Activated naive CD4-positive, alpha-beta T cell treated with anti-CD3 and anti-CD28 coated beads, Interleukin-2, amount 50 U/mL, for 16 hours (primary cell): ENCODE measurements around the gene YOD1.

Source experiments
- DNase-seq: peaks from one replicate; pipeline ENCODE4 v3.0.0-alpha.2; 2020

The YOD1 gene

DNA sequence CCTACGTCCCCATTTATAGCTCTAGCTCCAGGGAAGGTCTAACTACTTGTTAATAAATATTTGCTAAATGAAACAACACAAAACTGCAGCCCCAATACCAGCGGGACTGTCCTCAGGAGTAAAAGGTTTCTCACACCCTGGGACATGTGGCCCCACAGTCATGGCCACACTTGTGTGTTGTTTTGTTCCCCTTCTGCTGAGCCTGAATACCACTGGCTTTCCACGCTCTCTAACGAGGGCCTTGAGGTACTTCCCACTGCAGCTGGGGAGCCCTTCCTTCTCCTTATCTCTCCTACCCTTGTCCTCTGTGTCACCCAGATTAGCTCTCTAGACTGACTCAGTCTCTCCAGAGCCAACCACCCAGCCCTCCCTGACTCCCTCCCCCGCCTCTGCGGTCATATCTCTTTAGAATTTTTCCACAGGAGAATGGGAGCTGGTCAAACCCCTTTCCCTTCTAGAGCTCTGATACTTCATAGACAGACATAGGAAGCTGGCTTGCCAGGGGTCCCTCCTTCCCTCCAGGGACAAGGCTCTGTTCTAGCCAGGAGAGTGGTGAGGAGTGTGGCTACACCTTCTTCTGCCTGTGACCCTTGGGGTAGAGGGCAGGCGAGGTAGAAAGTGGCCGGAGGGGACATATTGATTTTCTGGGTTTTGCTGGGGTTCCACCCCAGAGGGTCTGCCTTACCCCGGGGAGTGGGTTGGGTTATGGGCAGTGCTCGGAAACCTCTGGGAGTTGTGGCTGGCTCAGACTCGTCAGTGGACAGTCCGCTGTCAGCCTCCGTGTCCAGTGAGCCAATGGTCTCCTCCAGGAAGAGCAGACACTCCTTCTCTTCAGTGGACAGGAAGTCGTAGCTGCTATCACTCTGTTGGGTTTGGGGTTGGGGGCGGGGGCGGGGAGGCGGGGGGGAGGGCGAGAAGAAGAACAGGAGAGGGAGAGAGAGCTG lies 26.5 kb downstream of the YOD1 start:
- no peak for DNase-seq

DNA sequence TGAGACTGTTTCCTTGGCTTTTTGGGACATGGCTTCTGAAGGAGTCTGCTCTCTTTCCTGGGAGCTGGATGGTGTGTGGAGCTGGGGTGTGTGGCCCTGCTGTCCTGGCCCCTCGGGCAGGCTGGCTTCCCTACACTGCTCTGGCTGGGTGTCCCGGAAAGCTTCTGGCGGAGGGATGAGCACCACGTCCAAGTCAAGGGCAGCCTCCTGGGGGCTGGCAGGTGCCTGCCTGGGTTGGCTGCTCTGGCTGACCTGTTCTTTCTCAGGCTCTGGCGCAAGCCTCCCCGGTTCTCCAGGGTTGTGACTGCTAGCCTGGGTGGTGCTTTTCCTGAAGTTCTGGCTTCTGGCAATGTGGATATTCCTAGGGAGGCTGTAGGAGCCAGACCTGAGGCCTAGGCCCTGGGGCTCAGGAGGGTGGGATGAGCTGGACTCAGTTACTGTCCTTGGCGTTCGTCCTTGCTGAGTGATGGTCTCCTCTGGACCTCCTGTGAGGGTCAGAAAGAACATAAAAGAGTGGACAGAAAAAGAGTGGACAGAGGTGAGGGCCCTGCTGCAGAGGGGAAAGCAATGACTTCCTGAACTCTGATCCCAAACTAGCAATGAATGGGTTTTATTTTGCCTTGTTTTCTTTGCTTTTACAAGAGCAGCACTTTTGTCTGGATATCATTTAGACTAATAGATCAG lies 27.9 kb downstream of the YOD1 start:
- no peak for DNase-seq

DNA sequence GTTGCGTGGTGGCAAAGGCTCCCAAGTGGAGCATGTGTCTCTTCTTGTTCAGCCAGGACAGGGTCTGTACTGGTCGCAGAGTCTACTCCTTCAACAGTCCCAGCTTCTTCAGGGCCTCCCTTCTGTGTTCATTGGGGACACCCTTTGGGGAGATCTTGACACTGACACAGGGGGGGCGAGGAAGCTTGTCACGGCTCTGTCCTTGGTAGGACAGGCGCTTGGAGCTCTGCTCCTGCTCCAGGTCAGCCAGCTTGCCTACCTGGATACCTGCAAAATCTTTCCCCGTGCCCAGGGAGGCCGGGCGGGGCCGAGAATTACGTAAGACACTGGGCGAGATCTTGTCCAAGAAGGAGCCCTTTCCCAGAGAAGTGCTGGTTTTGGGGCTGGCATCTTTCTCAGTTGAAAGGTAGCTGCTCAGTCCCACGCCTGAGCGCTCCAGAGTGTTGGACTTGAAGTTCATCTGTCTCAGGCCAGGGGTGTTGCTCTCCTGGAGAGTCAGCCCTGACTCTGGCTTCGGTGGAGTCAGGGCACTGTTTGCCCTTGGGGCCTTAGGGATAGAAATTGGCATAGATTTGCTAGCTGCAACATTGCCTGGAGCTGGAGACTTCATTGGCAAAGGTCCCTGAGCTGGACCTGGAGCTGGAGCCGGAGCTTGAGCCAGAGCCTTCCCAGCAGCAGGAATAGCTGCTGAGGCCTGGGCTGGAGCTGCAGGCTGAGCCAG lies 29.0 kb downstream of the YOD1 start:
- no peak for DNase-seq

DNA sequence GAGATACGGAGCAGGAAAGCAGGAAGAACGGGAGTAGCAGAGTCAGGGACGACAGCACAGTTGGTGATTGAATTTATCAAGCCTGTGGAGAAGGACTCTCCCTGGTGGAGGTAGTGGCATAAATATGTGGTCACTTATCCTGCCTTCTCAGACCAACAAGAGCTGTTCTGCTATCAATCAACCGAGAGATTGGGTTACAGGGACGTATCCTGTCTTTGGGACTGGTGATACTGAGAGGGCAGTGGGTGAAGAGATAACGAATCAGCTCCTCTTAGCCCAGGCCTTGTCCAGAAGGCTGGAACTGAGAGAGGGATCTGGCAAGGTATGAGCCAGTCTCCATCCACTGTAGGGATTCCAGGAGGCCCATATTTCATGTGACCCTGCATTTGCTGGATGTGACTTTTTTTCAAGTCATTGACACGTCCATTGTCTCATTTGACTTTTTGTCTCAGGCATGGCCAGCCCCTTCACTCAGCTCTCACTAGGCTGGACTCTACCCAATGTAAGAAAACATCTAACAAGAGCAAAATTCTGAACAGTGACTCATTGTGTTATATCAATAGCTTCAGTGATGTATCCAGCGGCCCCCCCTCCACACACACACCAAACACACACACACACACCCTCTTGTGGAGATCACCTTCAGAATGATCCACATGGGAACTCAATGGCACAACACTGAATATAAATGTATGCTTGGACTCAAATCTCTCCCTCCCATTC lies 29.7 kb downstream of the YOD1 start:
- DNase-seq: no peak

DNA sequence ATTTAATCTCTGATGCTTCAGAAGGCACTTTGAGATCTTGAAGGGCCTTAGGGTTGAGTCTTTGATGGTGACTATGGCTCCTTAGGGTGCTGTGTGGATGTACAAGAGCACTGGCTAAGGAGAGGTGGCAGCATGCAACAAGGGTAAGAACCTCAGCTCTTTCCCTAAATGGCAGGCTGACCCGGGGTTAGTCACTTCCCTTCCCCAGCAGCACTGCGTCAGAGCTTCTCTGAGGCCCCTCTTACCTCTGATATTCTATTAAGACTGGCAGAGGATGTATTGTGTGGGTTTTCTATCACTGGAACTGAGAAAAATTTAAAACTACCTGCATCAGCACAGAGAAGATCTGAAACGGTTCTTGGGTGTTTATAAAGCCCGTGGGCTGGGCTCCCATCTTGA lies 30.3 kb downstream of the YOD1 start:
- DNase-seq: no peak

GRCh38 chr1:207020065-207020708 lies 30.8 kb downstream of the YOD1 start:
- no peak for DNase-seq

DNA sequence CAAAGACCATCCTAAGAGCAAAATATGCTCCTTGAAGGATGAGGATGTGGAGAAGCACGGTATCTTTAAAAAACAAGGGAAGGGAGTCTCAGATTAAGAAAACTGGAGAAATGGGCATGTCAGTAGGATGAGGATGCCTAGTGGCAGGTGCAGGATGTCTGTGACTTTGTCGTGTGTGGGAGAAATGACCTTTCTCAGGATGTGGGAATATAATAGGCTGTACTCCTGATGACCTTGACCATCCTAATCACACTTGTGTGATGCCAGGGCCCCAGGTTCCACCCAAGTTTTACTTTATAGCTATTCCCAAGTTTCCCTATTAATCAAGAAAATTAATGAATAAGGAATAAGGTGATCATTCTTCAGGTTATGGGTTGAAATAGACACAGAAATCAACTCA lies 31.3 kb downstream of the YOD1 start:
- DNase-seq: no peak

DNA sequence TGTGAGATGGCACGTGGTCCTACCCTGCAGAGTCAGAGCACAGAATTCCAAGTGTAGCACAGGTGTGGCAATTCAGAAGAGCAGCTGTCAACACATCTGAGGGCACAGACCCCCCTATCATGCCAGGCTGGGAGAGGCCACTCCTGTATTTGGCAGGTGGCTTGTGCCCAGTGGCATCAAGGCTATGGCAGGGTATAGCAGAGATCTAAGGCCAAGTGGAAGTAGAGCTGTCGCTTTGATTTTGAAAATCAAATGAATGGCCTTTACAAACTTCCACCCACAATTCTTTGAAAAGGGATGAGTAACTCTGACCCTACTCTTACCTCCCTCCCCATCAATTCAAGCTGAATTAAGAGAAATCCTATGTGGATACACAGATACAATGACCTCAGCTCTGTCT lies 31.8 kb downstream of the YOD1 start:
- no peak for DNase-seq

- DNase-seq: no peak
These were observed 32.3 kb downstream of the YOD1 start for GRCh38 chr1:207018707-207019106.

DNA sequence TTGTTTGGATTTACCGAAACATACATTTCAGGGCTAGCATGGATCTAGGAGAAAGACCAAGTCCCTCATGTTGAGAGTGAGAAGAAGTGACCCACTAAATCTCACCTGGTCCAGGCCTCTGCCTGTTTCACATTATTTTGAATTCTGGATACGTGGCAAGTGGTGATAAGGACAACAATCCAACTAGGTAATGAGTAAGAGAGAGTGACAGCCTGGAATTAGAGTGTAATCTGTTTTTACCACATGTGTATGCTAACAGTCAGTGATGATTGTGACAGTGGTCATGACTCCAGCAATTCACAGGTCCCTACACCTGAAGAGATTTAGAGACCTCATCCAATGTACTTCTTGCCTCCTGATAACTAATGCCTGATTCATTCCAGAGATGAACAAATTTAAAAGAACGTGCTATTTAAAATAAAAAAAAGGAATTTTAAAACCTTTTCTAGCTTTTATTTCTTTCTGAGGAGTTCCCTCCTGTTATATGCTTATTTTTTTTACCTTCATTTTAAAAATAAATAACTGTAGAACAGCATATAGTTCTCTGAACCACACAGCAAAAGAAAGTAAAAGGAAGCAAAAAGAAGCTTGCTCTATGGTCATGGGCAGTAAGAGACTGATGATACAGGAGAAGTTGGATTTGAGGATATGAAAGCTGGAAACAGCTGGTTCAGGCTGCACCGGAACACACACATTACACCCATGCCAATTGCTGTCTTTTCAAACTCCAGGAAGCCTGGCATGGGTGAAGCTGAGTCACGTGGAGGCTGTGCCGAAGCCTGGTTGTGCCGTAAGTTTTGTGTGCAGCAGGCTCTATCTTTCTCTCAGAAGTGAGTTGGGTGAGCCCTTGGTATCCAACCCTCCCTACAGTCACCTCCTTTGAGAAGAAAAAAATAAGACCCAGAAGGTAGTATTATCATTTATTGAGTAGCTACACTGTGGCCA lies 33.1 kb downstream of the YOD1 start:
- DNase-seq: no peak

GRCh38 chr1:207015791-207016190 lies 35.2 kb downstream of the YOD1 start:
- no peak for DNase-seq

DNA sequence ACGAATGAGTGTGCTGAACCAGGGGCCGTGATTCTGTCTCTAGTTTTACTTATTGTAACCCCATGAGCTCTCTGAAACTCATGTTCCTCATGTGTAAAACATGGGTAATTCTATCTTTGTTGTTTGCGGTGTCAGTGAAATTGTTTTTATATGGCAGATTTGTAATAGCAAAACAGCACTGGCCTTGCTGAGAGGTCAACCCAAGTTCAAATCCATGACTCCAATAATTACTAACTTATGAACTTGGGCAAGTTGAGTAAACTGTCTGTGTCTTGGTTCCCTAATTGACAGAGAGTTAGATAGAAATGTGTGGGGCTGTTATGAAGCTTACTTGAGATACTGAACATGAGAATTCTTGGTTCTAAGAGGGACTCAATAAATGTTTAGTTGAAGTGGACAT lies 36.3 kb downstream of the YOD1 start:
- no peak for DNase-seq

DNA sequence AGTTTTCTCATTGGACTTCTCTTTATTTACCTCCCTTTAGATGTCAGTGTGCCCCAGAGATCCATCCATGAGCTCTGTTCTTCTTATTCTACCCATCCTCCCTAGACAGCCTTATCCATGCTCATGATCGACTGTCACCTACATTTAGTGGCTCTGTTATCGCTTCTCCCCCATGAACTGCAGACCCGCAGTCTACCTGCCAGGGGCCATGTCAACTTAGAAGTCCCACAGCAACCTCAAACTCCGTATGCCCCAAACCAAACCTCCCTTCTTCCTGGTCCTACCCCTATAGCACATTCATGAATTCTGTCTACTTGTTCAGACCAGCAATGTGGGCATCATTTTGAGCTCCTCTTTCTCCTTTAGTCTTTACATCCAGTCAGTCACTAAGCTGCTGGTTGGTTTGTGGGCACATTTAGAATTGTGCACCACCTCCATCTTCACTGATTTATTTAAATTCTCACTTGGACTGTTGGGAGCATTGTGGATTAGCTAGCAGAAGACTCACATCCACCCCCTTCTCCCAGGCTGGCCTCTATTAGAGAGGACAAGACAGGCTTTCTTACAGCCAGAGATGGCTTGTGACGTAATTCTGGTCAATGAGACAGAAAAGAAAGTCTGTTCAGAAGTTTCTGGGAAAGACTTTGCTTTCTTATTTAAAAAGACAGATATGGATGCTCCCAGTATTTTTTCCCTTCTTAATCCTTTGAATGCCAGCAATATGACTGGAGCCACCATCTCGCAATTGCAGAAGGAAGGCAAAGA lies 37.5 kb downstream of the YOD1 start:
- no peak for DNase-seq

DNA sequence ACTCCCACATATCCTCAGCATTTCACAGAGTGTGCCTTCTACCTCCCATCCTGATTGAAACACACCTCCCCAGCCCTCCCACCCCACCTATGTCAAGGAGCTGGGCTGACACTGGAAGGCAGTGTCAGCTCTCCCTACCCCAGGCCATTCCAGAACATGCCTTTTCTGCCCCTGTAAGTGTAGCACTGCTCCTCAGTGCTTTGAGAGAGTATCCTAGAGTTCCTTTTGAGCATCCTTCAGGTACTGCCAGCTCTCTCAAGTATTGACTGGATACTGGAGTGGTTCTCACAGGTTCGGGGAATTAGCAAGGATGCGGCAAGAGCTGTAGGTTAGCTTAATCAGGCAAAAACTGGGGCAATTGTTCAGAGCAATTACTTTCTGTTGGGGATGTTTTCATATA lies 40.3 kb downstream of the YOD1 start:
- no peak for DNase-seq

GRCh38 chr1:207009945-207010344 lies 41.1 kb downstream of the YOD1 start:
- DNase-seq: no peak

- DNase-seq: no peak
These were observed 41.7 kb downstream of the YOD1 start for GRCh38 chr1:207009182-207009850.

DNA sequence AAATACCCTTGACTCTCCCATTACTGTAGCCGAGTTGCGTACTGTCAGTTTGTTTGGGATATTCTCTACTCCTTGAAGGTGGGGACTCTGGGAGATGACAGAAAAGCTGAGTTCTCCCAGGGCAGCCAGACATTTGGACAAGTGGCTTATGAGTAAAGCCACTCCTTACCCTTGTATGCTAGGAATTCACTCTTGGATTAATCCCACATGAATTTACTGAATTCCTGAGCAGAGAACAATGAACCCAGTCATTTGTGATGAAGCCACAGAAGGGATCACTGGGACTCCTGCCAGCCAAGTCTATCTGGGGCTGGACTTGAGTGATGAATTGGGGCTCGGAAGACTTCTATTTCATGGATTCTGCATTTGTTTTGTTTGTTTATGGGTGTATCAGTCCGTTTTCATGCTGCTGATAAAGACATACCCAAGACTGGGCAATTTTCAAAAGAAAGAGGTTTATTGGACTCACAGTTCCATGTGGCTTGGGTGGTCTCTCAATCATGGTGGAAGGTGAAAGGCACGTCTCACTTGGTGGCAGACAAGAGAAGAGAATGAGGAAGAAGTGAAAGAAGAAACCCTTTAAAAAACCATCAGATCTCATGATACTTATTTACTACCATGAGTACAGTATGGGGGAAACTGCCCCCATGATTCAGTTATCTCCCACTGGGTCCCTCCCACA lies 43.5 kb downstream of the YOD1 start:
- no peak for DNase-seq

- DNase-seq: no peak
These were observed 44.1 kb downstream of the YOD1 start for GRCh38 chr1:207006914-207007313.

DNA sequence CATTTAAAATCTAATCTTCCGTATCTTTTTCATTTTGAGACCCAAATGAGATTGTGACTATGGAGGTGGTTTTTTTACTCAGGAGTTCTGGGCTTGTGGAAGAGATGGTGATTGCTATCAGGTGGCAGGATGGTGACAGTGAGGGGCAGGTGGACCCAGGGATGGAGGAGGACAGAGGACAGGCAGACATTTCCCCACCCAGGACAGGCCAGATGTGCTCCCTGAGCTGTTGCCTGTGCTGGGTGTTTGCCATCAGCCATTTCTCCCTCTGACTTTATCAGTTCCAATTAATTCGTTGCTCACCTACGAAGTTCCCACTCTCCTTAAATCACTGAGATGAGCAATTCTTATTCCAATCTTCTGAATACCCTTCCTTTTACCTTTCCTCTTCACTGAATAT lies 44.9 kb downstream of the YOD1 start:
- no peak for DNase-seq
